NCI-H1417 treated with DMSO at 0.1 percent for 48 hours (cell line): ENCODE data around the gene ENDOV.

Source experiments
- DNase-seq: peaks from one replicate; lab custom pipeline; 2025; lab: John Stamatoyannopoulos, UW

The ENDOV gene

GRCh38 chr17:80449930-80450576, 35.1 kb downstream of the ENDOV start:
- DNase-seq, result no peak

- no peak for DNase-seq
Observed at GRCh38 chr17:80451104-80451775, 36.3 kb downstream of the ENDOV start.

GRCh38 chr17:80452173-80452915, 37.4 kb downstream of the ENDOV start:
- DNase-seq, result no peak

GRCh38 chr17:80453126-80453997, 38.4 kb downstream of the ENDOV start:
- DNase-seq, result no peak

- DNase-seq, result no peak
Observed at GRCh38 chr17:80453998-80454556, 39.1 kb downstream of the ENDOV start.

GRCh38 chr17:80454557-80455335, 39.8 kb downstream of the ENDOV start:
- DNase-seq, result peak; percentile 78

GRCh38 chr17:80455336-80455710, 40.4 kb downstream of the ENDOV start:
- no peak for DNase-seq

- no peak for DNase-seq
Observed at GRCh38 chr17:80455784-80456183, 40.8 kb downstream of the ENDOV start.

GRCh38 chr17:80456465-80457235, 41.7 kb downstream of the ENDOV start:
- DNase-seq, result no peak

GRCh38 chr17:80457236-80457856, 42.4 kb downstream of the ENDOV start:
- DNase-seq, result no peak

- DNase-seq, result no peak
Observed at GRCh38 chr17:80458016-80458415, 43.0 kb downstream of the ENDOV start.

GRCh38 chr17:80459234-80459633, 44.3 kb downstream of the ENDOV start:
- DNase-seq, result no peak

GRCh38 chr17:80460429-80460834, 45.5 kb downstream of the ENDOV start:
- DNase-seq, result no peak

- DNase-seq, result no peak
Observed at GRCh38 chr17:80461528-80462160, 46.7 kb downstream of the ENDOV start.

GRCh38 chr17:80463784-80464400, 48.9 kb downstream of the ENDOV start:
- no peak for DNase-seq

- DNase-seq, result no peak
Observed at GRCh38 chr17:80464486-80464885, 49.5 kb downstream of the ENDOV start.

- no peak for DNase-seq
Observed at GRCh38 chr17:80465327-80465974, 50.5 kb downstream of the ENDOV start.

GRCh38 chr17:80466188-80466705, 51.3 kb downstream of the ENDOV start:
- no peak for DNase-seq
